ENCODE measurements around the gene MASP2.

DNA sequence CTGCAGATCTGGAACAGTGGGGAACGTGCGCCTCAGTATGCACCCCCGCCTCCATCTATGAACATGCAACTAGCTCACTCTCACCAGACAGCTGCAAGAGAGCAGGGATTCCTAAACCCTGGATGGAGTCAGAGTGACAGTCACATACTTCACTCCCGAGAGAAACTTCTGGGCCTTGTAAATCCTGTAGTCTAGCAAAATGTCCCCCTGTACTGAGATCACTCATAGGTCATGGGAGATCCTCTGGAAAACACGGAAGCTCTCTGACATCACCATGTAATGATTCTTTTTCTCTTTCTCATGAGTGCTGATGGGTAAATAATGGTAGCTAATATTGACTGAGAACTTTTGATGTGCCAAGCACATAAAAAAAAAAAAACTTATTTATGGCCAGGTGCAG, 57.9 kb downstream of the MASP2 start:
- TF ChIP-seq POLR2A (IDR thresholded peaks at IDR 0.05) (no peak), EP300 (IDR thresholded peaks at IDR 0.05) (no peak), POLR2AphosphoS5 (IDR thresholded peaks at IDR 0.05) (no peak)
- TF ChIP-seq, protein P1, sequence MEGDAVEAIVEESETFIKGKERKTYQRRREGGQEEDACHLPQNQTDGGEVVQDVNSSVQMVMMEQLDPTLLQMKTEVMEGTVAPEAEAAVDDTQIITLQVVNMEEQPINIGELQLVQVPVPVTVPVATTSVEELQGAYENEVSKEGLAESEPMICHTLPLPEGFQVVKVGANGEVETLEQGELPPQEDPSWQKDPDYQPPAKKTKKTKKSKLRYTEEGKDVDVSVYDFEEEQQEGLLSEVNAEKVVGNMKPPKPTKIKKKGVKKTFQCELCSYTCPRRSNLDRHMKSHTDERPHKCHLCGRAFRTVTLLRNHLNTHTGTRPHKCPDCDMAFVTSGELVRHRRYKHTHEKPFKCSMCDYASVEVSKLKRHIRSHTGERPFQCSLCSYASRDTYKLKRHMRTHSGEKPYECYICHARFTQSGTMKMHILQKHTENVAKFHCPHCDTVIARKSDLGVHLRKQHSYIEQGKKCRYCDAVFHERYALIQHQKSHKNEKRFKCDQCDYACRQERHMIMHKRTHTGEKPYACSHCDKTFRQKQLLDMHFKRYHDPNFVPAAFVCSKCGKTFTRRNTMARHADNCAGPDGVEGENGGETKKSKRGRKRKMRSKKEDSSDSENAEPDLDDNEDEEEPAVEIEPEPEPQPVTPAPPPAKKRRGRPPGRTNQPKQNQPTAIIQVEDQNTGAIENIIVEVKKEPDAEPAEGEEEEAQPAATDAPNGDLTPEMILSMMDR (IDR thresholded peaks at IDR 0.05), result no peak
